ENCODE data around the gene ZYG11A.

- TF ChIP-seq CTCF (IDR thresholded peaks at IDR 0.05) (no peak), POLR2A (IDR thresholded peaks at IDR 0.05) (no peak), EP300 (IDR thresholded peaks at IDR 0.05) (no peak)
Observed at GRCh38 chr1:52926864-52927211, 84.3 kb downstream of the ZYG11A start.
